ENCODE data around the gene STIM2.

DNA sequence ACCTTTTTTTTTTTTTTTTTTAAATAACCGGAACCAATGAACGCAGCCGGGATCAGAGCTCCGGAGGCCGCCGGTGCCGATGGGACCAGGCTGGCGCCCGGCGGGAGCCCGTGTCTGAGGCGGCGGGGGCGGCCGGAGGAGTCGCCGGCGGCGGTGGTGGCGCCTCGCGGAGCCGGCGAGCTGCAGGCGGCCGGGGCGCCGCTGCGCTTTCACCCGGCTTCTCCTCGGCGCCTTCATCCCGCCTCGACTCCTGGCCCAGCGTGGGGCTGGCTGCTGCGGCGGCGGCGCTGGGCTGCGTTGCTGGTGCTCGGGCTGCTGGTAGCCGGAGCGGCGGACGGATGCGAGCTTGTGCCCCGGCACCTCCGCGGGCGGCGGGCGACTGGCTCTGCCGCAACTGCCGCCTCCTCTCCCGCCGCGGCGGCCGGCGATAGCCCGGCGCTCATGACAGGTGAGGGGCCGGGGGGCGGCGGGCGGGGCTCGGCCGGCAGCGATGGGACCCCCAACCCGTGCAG, 337 bp downstream of the STIM2 start:
- TF ChIP-seq, protein P1, sequence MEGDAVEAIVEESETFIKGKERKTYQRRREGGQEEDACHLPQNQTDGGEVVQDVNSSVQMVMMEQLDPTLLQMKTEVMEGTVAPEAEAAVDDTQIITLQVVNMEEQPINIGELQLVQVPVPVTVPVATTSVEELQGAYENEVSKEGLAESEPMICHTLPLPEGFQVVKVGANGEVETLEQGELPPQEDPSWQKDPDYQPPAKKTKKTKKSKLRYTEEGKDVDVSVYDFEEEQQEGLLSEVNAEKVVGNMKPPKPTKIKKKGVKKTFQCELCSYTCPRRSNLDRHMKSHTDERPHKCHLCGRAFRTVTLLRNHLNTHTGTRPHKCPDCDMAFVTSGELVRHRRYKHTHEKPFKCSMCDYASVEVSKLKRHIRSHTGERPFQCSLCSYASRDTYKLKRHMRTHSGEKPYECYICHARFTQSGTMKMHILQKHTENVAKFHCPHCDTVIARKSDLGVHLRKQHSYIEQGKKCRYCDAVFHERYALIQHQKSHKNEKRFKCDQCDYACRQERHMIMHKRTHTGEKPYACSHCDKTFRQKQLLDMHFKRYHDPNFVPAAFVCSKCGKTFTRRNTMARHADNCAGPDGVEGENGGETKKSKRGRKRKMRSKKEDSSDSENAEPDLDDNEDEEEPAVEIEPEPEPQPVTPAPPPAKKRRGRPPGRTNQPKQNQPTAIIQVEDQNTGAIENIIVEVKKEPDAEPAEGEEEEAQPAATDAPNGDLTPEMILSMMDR (conservative IDR thresholded peaks at IDR 0.05; ENCODE audit: low read depth, low read length) = no peak
- TF ChIP-seq EZH2 (IDR thresholded peaks at IDR 0.05; ENCODE audit: borderline replicate concordance, low read depth, low read length, poor library complexity, severe bottlenecking) = no peak
